ENCODE measurements around the gene TMEM229B. TPM values are rescaled to one million over a fixed set of nuclear protein-coding genes. Genes with fewer than 3 reads are reported as not detected.

TMEM229B gene
- total RNA-seq, 2 donors from 2014 or later: 6.9 to 11.3 TPM

GRCh38 chr14:67487332-67487731 is 1.2 kb downstream of the TMEM229B start:
- Histone ChIP-seq H3K9me3 (no peaks in the 10 kb centered on the region), H3K27me3 (no peaks in the 10 kb centered on the region), H3K9ac (ENCODE audit: low read depth in 2 of 2, low read length in 2 of 2) (no peak overlapping the region), H3K27ac (no peak overlapping the region), H3K4me3 (no peak overlapping the region), H3K4me1 (no peaks in the 10 kb centered on the region), H3K36me3 (no peaks in the 10 kb centered on the region)
- DNase-seq: no peak
- intact Hi-C loops (cut with DNase I): no loop called here
- no peak for TF ChIP-seq CTCF (IDR thresholded peaks at IDR 0.05)

DNA sequence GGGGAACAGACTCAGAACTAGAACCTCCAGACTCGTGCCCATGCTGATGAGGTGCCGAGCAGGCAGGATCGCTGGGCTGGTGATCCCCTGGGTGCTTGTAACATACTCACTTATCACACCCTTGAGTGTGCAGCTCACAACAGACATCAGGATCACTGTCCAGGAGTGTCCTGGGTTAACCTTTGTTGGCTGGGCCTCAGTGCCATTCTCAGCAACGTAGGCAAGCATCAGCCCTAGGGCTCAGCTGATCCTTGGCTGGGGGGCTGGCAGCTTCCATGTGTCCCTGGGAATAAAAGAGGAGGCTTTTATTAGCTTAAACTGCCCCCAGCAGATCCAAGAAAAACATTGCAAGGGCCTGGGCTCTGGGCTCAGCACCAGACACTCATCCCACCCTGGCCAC is 1.6 kb downstream of the TMEM229B start:
- no peak for DNase-seq
- no peak overlapping the region for H3K4me3 ChIP-seq
- no peak overlapping the region for H3K27ac ChIP-seq
- no peaks in the 10 kb centered on the region for H3K9me3 ChIP-seq
- H3K9ac ChIP-seq (ENCODE audit: low read depth in 2 of 2, low read length in 2 of 2): no peak overlapping the region
- H3K36me3 ChIP-seq: no peaks in the 10 kb centered on the region
- no peaks in the 10 kb centered on the region for H3K27me3 ChIP-seq
- no peak for TF ChIP-seq CTCF (IDR thresholded peaks at IDR 0.05)
- H3K4me1 ChIP-seq: no peaks in the 10 kb centered on the region
- intact Hi-C loops (cut with DNase I): no loop called here

GRCh38 chr14:67485501-67486095 is 2.9 kb downstream of the TMEM229B start:
- no peaks in the 10 kb centered on the region for H3K4me1 ChIP-seq
- intact Hi-C loops (cut with DNase I): no loop called here
- no peak overlapping the region for H3K27ac ChIP-seq
- no peak for DNase-seq
- no peaks in the 10 kb centered on the region for H3K36me3 ChIP-seq
- TF ChIP-seq CTCF (IDR thresholded peaks at IDR 0.05): no peak
- H3K4me3 ChIP-seq: no peak overlapping the region
- no peak overlapping the region for H3K9ac ChIP-seq (ENCODE audit: low read depth in 2 of 2, low read length in 2 of 2)
- no peaks in the 10 kb centered on the region for H3K9me3 ChIP-seq
- H3K27me3 ChIP-seq: no peaks in the 10 kb centered on the region

DNA sequence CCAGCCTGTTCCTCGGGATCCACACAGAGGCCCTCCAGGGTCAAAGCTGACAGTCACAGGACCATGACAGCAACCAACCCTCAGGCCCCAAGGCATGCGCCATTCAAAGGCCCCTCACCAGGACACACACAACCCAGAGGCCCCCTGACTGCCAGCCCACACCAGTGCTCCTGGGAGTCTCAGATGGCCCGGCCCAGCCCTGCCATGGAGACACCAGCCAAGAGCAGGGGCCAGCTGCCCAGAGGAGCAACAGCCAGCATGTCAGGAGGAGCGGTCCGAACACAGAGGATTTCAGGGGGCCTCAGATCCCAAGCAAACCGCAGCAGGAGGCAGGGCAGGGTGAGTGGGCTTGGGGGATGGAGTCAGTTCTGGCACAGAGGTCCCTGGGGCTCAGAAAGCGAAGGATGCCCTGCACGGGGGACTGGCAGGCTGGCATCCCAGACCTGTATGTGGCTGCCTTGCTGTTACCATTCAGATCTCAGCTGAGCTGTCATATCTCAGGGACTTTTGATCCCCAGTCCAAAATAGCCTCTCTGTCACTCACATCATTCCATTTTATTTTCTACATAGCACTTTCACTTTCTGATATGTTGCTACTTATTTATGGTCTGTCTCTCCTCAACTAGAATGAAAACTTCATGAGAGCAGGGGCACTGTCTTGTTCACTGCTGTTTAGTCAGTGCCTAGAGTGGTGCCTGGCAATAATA is 4.8 kb downstream of the TMEM229B start:
- H3K9me3 ChIP-seq: no peaks in the 10 kb centered on the region

More for the DNA sequence above, 4.8 kb downstream of the TMEM229B start:
- intact Hi-C loops (cut with DNase I): no loop called here
- no peak for DNase-seq
- no peaks in the 10 kb centered on the region for H3K4me1 ChIP-seq
- H3K36me3 ChIP-seq: no peaks in the 10 kb centered on the region
- H3K27me3 ChIP-seq: no peaks in the 10 kb centered on the region
- TF ChIP-seq CTCF (IDR thresholded peaks at IDR 0.05): no peak
- H3K4me3 ChIP-seq: no peak overlapping the region
- no peak overlapping the region for H3K27ac ChIP-seq
- no peak overlapping the region for H3K9ac ChIP-seq (ENCODE audit: low read depth in 2 of 2, low read length in 2 of 2)

All from colonic mucosa (tissue), 4 donors.